ENCODE data around the gene POU2F2.

GRCh38 chr19:42053037-42053935 is 79.0 kb downstream of the POU2F2 start:
- TF ChIP-seq, protein P1, sequence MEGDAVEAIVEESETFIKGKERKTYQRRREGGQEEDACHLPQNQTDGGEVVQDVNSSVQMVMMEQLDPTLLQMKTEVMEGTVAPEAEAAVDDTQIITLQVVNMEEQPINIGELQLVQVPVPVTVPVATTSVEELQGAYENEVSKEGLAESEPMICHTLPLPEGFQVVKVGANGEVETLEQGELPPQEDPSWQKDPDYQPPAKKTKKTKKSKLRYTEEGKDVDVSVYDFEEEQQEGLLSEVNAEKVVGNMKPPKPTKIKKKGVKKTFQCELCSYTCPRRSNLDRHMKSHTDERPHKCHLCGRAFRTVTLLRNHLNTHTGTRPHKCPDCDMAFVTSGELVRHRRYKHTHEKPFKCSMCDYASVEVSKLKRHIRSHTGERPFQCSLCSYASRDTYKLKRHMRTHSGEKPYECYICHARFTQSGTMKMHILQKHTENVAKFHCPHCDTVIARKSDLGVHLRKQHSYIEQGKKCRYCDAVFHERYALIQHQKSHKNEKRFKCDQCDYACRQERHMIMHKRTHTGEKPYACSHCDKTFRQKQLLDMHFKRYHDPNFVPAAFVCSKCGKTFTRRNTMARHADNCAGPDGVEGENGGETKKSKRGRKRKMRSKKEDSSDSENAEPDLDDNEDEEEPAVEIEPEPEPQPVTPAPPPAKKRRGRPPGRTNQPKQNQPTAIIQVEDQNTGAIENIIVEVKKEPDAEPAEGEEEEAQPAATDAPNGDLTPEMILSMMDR (IDR thresholded peaks at IDR 0.05; ENCODE audit: borderline replicate concordance, extremely low read depth, low read length, poor library complexity, severe bottlenecking), result no peak
- no peak for TF ChIP-seq EZH2 (IDR thresholded peaks at IDR 0.05; ENCODE audit: borderline replicate concordance, low read depth, low read length, severe bottlenecking)
